Effector memory CD4-positive, alpha-beta T cell (primary cell): ENCODE data around the gene ZNF33A.
"Not testable (repeated sequence)": the region's sequence is repeated elsewhere in the genome, so short reads cannot be mapped to it uniquely, and the experiment has no call there.

Source experiments
- DNase-seq, 3 donors: peaks; one replicate each; pipeline ENCODE4 v3.0.0-alpha.2; 2020
- H3K27ac ChIP-seq: 2 replicates; pipeline ENCODE4 v1.7.0; 2013; ENCODE audit warnings: mild to moderate bottlenecking, low read length, moderate library complexity; ENCODE audit not compliant: insufficient read depth, poor library complexity, severe bottlenecking
- H3K27me3 ChIP-seq: replicated peaks from 2 replicates; pipeline ENCODE4 v1.7.0; 2013; ENCODE audit warnings: mild to moderate bottlenecking, low read length; ENCODE audit not compliant: insufficient read depth, control insufficient read depth, poor library complexity, severe bottlenecking
- H3K36me3 ChIP-seq: 2 replicates; pipeline ENCODE4 v1.7.0; 2013; ENCODE audit warnings: mild to moderate bottlenecking, low read length, moderate library complexity; ENCODE audit not compliant: control insufficient read depth, insufficient read depth
- H3K4me1 ChIP-seq: 2 replicates; pipeline ENCODE4 v1.7.0; 2013; ENCODE audit warnings: low read length, mild to moderate bottlenecking; ENCODE audit not compliant: control insufficient read depth, insufficient read depth, poor library complexity, severe bottlenecking
- H3K4me3 ChIP-seq: 2 replicates; pipeline ENCODE4 v1.7.0; 2013; ENCODE audit warnings: low read length, low read depth, mild to moderate bottlenecking; ENCODE audit not compliant: insufficient read depth, poor library complexity, severe bottlenecking
- H3K9me3 ChIP-seq: 2 replicates; pipeline ENCODE4 v1.7.0; 2013; ENCODE audit warnings: mild to moderate bottlenecking, low read length, moderate library complexity; ENCODE audit not compliant: control insufficient read depth
- total RNA-seq, 3 donors: gene quantifications; one replicate each; lab custom pipeline; 2026; lab: John Stamatoyannopoulos, UW

The ZNF33A gene
- total RNA-seq: 67.5 to 88.7 (median 85.8) reads per million in 3 donors

GRCh38 chr10:38010119-38010903 lies at the start of gene ZNF33A:
Gene ZNF33A, plus strand, starts transcription at chr10:38010675. Its CDS starts 1,667 bp downstream, at chr10:38012342.
- Histone ChIP-seq H3K9me3 (no peaks in the 10 kb centered on the region), H3K27ac (peak within 1 kb of the TSS; percentile 97), H3K4me1 (peaks cover 3% of the 10 kb centered on the region), H3K27me3 (no peaks in the 10 kb centered on the region), H3K36me3 (peaks cover 9% of the 10 kb centered on the region), H3K4me3 (peak within 1 kb of the TSS; percentile 61)
- peak; percentile 87 to 92 (median 88) for DNase-seq

DNA sequence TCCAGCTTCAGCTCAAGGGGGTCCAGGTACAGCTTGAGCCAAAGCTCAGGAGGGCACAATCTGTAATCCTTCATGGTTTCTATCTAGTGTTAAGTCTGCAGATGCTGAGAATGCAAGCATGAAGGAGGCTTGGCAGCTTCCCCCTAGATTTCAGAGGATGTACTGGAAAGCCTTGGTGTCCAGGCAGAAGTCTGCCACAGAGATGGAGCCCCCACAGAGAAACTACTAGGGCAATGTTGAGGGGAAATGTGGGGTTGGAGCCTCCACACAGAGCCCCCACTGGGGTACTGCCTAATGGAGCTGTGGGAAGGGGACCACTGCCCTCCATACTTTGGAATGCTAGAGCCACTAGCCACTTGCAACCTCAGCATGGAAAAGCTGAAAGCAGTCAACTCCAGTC lies 45.5 kb upstream of the ZNF33A start:
- DNase-seq: no peak
- no peaks in the 10 kb centered on the region for H3K4me1 ChIP-seq
- no peaks in the 10 kb centered on the region for H3K27me3 ChIP-seq
- peaks cover 21% of the 10 kb centered on the region for H3K36me3 ChIP-seq
- no peak overlapping the region for H3K27ac ChIP-seq
- peaks cover 9% of the 10 kb centered on the region for H3K9me3 ChIP-seq
- no peak overlapping the region for H3K4me3 ChIP-seq

- DNase-seq: no peak
- H3K4me3 ChIP-seq: no peak overlapping the region
- H3K36me3 ChIP-seq: peaks cover 7% of the 10 kb centered on the region
- H3K27me3 ChIP-seq: no peaks in the 10 kb centered on the region
- no peaks in the 10 kb centered on the region for H3K9me3 ChIP-seq
- H3K4me1 ChIP-seq: no peaks in the 10 kb centered on the region
- H3K27ac ChIP-seq: no peak overlapping the region
Observed at GRCh38 chr10:37972396-37972795, 38.1 kb upstream of the ZNF33A start.

DNA sequence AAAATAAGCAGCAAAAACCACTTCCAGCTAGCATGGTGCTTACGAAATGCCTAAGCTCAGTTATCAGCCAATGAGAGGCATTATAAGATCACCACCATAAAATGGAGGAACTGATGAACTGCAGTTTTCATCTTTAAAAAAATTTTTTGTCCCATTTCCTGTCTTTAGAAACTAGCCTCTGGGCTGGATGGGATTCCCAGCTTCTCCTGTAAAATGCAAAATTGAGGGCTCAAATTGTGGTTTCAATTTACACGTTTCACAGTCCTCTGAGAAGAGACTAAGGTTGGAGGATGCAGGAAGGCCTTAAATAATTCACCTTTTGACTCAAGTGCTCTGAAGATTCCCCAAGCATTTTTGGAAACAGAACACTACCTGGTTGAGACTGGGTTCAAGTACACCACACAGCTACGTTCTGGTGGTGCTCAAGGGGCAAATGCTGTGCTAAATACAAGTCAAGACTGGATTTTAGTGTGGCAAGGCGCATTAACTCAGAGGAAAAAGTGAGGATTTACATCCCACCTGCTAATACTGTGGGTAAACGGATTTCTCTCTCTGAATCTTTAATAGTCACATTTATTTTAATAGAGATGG lies 35.0 kb upstream of the ZNF33A start:
- Histone ChIP-seq H3K4me3 (peak overlapping the region; percentile 66), H3K27me3 (no peaks in the 10 kb centered on the region), H3K36me3 (no peaks in the 10 kb centered on the region), H3K9me3 (no peaks in the 10 kb centered on the region), H3K27ac (peak overlapping the region; percentile 87), H3K4me1 (no peaks in the 10 kb centered on the region)
- no peak for DNase-seq

GRCh38 chr10:37976091-37976879 lies 34.2 kb upstream of the ZNF33A start, which contains the start of gene ZNF25:
Gene ZNF25, minus strand, starts transcription at chr10:37976647. Its CDS starts 4,925 bp downstream, at chr10:37971722.
- Histone ChIP-seq H3K4me1 (no peaks in the 10 kb centered on the region), H3K4me3 (peak within 1 kb of the TSS; percentile 66), H3K27me3 (no peaks in the 10 kb centered on the region), H3K27ac (peak within 1 kb of the TSS; percentile 87), H3K36me3 (no peaks in the 10 kb centered on the region), H3K9me3 (no peaks in the 10 kb centered on the region)
- DNase-seq: peak; percentile 96 to 97 (median 96)

- Histone ChIP-seq H3K9me3 (no peaks in the 10 kb centered on the region), H3K4me1 (no peaks in the 10 kb centered on the region), H3K27me3 (no peaks in the 10 kb centered on the region), H3K27ac (peak overlapping the region; percentile 87), H3K36me3 (no peaks in the 10 kb centered on the region), H3K4me3 (peak overlapping the region; percentile 66)
- no peak for DNase-seq
Observed at GRCh38 chr10:37976880-37977203, 33.6 kb upstream of the ZNF33A start.

DNA sequence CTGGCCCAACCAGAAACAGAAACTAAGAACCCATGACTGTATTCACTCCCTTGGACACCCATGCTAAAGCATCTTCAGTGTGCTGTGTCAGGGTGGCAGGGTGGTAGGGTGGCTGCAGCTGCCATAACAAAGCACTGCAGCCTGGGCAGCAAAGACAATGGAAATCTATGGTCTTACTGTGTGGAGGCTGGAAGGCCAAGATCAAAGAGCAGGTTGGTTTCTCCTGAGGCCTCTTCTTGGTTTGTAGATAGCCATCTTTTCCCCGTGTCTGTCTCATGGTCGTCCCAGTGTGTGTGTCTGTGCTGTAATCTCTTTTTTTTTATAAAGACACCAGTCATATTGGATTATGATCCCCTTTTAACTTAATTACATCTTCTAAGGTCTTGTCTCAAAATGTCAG lies 18.8 kb upstream of the ZNF33A start:
- Histone ChIP-seq H3K27me3 (no peaks in the 10 kb centered on the region), H3K9me3 (no peaks in the 10 kb centered on the region), H3K4me1 (no peaks in the 10 kb centered on the region), H3K36me3 (no peaks in the 10 kb centered on the region), H3K4me3 (no peak overlapping the region), H3K27ac (no peak overlapping the region)
- no peak for DNase-seq

- DNase-seq: no peak
- no peaks in the 10 kb centered on the region for H3K27me3 ChIP-seq
Observed at GRCh38 chr10:37992083-37992482, 18.4 kb upstream of the ZNF33A start.

GRCh38 chr10:37998920-37999319 lies 11.6 kb upstream of the ZNF33A start:
- not testable (repeated sequence) for H3K27ac ChIP-seq, H3K27me3 ChIP-seq, H3K4me3 ChIP-seq, H3K4me1 ChIP-seq, H3K36me3 ChIP-seq, DNase-seq, H3K9me3 ChIP-seq

More at GRCh38 chr10:37992083-37992482, 18.4 kb upstream of the ZNF33A start:
- no peak overlapping the region for H3K4me3 ChIP-seq
- H3K9me3 ChIP-seq: no peaks in the 10 kb centered on the region
- H3K4me1 ChIP-seq: no peaks in the 10 kb centered on the region
- no peak overlapping the region for H3K27ac ChIP-seq
- H3K36me3 ChIP-seq: no peaks in the 10 kb centered on the region

GRCh38 chr10:38000474-38000873 lies 10.0 kb upstream of the ZNF33A start:
- H3K27me3 ChIP-seq, H3K9me3 ChIP-seq, H3K27ac ChIP-seq, DNase-seq, H3K36me3 ChIP-seq, H3K4me3 ChIP-seq, H3K4me1 ChIP-seq: not testable (repeated sequence)
